ENCODE results near the gene BBLN.

Gene BBLN

DNA sequence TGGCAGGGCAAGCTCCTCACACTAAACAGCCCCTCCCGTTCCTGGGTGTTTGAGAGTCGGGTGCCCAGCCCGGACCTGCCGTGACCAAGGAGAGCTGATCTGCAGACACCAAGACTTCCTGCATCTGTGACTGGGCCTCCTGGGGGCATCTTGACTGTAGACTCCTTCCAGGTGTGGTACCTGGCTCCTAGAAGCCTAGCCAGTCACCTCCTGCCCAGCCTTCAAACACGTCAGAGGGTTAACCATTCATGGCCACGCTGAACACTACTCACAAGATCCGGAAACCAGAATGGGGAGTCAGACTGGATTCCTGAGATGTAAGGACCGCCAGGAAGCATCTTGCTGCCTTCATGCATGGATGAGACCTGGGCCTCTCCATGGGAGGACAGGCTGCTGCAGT is 14.5 kb upstream of the BBLN start:
- DNase-seq (ENCODE audit: low read depth in 2 of 2): no peak

DNA sequence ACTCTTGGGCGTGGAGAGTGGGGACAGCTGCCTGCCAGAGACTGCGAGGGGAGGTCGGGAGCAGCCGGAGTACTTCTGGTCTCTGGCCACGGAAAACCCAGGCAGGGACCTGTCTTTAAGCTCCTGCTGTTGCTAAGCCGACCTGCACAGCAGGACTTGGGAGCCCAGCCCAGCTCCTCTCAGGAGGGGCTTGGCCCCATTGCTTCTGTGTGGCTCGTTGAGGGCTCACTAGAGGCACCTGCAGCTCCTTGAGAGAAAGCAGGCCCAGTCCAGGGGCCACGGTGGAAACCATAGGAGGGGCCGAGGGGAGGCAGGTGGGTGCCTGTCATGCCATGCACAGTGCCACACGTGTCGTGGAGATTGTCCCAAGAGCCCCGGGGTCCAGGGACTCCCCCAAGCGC is 14.1 kb upstream of the BBLN start:
- no peak for DNase-seq (ENCODE audit: low read depth in 2 of 2)

DNA sequence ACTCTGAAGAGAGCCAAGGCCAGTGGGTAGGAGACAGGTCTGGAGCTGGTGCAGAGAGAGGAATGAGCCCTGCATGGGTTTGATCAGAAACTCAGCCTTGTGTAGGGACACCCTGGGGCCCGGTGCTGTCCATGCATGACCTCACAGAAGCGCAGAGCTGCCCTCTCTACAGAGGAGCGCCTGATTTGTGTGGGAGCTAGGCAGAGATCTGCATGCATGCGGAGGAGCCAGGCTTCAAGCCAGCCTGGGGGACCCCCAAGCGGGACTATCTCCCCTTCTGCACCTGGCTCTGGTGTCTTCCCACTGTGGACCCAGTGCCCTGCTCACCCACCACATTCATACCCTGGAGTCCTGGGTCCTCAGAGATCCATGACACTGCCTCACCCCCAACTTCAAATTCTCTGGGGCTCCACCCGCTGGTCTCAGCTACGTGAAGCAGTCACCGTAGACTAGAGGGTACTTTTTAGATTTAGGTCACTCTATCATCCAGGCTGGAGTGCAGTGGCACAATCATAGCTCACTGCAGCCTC is 13.4 kb upstream of the BBLN start:
- DNase-seq (ENCODE audit: low read depth in 2 of 2): no peak

DNA sequence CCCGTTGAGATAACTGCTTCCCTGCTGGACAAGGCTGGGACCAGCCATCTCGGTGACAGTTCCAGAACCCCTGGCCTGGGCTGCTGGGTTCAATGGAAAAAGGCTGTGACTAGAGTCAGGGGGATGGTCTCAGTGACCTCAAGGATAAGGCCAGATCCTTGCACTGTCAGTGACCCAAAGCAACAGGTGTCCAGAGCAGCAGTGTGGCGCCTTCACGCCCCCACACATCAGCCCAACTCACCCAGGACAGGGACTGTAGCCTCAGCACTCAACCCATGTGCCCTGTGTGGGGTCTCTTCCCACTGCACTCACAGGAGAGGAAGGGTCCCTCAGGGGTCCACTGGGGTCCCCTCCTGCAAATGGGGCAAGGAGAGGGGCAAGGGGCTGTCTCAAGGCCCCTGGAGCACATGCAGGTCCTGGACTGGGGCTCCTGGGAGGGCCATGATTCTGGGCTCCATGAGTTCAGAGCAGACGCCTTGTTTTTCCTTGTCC is 11.5 kb upstream of the BBLN start:
- no peak for DNase-seq (ENCODE audit: low read depth in 2 of 2)

DNA sequence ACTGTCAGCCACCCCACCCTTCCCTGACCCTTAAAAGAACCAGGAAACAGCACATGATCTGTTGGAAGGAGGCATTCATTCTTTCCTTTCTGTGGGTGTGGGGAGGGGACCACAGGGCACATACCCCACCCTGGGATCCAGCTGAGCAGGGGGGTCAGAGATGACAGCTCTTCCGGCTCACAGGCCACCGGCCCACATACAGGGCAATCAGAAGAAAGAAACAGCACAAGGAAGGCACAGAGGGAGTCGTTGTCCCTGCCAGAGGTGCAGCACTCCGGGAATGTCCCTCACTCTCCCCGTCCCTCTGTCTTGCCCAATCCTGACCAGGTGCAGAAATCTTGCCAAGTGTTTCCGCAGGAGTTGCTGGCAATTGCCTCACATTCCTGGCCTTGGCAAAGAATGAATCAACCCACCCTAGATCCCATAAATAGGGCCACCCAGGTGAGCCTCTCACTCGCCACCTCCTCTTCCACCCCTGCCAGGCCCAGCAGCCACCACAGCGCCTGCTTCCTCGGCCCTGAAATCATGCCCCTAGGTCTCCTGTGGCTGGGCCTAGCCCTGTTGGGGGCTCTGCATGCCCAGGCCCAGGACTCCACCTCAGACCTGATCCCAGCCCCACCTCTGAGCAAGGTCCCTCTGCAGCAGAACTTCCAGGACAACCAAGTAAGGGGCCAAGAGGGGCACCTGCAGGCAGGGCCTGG is 10.9 kb upstream of the BBLN start, which contains the start of gene LCN2:
Gene LCN2, plus strand, starts transcription at position 453 of the 701 bp plus-strand sequence. Its CDS starts 73 bp downstream, at position 526.
- DNase-seq (ENCODE audit: low read depth in 2 of 2): no peak

DNA sequence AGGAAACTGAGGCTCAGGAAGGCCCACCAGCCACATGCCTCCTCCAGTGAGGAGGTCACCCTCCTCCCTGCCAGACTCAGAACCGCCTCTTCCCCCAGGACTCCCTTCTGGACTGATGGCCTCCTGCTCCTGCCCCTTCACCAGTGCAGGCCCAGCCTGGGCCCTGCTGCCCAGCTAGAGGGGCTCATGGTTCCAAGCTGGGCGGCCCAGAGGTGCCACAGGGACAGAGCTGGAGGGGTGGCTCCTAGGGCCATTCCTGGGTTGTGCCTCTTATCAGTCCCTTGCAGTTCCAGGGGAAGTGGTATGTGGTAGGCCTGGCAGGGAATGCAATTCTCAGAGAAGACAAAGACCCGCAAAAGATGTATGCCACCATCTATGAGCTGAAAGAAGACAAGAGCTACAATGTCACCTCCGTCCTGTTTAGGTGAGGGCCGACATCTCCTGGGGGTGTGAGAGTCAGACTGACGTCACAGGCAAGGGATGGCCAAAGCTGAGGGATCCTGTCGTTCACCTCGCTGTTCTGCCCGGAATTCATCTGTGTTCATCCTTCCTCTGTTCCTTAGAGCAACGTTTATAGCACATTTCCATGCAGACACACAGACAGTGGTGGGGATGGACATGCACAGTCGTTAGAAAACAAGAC is 10.0 kb upstream of the BBLN start:
- no peak for DNase-seq (ENCODE audit: low read depth in 2 of 2)

DNA sequence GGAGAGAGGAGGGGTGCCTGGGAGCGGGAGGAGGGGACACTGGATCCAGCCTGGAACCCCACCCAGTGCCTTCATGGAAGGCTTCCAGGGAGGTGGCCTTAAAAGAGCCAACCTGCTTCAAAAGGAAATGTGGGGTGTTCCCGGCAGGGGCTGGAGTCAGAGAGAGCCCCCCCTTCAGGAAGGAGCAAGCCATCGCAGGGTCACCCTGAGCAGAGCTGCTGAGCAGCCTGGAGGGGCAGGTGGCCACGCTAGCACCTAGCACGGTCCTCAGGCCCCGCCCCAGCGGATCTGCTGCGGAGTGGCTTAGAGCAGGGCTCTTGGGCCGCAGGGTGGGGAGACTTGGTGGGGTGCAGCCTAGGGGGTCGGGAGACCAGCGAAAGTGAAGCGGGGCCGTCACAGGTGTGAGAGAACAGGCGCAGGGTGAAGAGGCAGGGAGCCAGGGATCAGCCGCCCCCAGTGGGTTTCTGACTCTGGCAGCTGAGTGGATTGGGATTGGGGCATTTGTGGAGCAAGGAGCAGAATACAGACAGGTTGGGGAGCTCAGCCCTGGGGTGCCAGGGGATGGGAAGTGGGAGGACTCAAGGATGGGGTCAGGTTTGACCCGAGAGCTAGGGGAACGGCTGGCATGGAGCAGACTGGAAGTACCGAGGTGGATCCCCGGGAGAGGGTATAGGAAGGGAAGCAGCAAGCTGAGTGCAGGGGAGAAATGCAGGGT is 9.3 kb upstream of the BBLN start:
- DNase-seq (ENCODE audit: low read depth in 2 of 2): no peak

DNA sequence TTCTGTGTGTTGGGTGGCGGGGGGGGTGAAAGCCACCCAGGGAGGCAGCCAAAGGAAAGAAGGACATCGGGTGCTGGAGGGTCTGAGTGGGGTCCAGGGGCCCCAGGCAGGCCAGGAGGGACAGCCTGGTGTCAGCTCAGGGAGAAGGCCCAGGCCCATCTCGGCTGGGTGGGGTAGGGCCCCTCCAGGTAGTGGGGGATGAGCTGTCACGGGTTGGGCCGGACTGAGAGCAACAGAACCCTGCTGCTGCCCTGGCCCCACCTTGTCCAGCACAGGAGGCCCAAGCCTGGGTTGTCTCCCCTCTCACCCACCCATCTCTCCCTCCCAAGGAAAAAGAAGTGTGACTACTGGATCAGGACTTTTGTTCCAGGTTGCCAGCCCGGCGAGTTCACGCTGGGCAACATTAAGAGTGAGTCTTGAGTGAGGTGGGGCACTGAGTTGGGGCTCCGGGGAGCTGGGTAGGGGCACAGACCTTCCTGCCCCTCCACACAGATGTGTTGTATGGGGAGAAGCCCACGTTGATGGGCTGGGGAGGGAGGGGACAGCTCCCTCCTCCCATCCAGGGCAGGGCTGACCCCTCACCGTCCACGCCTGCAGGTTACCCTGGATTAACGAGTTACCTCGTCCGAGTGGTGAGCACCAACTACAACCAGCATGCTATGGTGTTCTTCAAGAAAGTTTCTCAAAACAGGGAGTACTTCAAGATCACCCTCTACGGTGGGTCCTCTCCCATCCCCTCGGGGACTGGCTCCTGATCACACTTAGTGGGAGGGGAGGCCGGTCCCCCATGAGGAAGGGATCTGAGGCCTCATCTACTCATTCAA is 8.5 kb upstream of the BBLN start:
- DNase-seq (ENCODE audit: low read depth in 2 of 2): no peak

DNA sequence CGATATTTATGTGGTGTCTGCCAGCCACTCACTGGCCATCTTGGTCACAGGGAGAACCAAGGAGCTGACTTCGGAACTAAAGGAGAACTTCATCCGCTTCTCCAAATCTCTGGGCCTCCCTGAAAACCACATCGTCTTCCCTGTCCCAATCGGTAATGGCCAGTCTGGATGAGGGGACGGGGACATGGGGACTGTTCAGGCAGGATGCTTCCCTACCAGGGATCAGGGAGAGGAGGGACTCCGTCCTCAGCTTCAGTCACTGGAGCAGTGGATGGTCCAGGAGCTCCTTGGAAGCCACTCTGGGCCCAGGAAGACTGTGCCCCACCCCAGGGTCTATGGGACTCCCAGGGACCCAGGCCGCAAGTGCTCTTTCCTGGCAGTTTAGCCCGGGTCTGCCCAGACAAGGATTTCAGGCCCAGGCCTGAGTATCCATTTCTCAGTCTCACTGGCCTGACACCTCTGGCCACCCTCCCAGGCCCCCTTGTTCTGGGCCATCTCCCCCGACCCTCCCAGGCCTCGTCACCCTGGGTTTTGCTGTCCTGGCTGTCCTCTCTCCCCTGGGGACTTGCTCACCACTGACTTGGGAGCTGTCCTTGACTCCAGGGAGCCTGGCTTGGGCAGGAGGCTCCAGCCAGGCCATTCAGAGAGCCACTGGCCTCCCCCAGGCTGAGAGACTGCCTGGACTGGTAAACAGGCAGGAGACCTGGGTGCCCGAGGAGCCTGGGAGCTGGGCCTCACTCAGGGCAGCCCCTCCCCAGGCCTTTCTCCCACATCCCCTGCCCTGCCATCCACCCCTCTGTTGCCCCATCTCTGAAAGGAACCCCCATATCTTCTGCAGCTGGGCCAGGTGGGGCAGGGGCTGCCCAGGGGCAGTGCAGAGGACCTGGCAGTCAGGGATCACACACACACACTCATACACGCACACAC is 7.7 kb upstream of the BBLN start:
- DNase-seq (ENCODE audit: low read depth in 2 of 2): no peak

DNA sequence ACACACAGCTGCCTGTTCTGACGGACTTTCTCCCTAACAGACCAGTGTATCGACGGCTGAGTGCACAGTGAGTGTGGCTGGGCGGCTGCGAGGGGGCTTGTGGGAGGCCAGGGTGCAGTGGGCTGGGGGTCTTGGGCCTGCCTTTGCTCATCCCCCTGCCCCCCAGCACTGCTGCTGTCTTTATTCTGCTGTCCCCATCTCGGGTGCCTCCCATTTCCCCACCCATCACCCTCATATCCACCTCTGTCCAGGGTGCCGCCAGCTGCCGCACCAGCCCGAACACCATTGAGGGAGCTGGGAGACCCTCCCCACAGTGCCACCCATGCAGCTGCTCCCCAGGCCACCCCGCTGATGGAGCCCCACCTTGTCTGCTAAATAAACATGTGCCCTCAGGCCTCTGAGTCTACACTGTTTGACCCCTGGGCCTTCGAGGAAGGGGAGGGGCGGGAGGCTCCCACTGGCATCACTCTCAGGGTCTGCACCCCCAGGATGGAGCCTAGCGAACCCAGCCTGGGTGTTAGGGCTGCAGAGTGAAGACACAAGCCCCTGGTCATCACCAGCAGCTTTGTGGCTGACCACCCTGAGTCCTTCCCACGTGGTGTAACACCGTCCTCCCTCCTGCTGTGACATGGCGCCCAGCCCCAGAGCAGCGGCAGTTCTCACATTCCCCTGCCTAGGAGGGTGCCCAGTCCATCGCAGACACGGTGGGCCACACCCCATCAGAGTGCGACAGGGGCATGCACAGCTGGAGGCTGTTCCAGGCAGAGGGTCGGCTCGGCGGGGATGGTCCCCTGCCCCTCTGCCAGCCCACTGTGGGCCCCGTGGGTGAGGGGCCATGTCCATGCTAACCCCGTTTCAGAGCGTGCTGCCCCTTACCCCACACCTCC is 6.8 kb upstream of the BBLN start:
- DNase-seq (ENCODE audit: low read depth in 2 of 2): no peak

DNA sequence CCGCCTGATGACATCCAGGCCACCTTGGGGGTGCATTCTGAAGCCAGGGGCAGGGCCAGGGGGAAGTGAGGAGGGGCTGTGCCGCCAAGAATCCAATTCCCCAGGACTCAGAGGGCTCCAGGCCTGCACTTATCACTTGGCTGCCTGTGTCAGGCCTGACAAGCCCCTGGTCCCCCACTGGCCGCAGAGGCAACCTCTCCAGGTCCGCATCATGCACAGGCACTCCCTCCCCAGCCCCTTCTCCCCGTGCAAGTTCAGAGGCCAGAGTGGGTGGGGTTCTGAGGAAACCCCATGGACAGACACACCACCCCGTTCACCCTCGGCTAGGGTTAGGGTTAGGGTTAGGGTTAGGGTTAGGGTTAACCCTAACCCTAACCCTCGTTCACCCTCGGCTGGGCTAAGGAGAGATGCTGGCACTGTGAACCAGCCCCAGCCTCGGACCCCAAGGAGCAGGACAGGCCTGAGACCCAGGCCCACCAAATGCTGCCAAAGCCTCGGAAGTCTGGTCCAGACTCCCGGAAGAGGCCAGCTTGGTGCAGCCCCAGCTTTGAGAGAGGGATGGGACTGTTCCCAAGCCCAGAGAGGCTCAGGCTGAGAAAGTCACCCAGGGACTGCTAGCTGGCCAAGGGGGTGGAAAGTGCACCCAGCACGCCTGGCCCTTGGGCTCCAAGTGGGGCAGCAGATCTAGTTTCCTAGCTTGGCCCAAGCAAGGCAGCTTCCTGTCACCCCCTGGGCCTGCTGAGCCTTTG is 5.9 kb upstream of the BBLN start:
- no peak for DNase-seq (ENCODE audit: low read depth in 2 of 2)

DNA sequence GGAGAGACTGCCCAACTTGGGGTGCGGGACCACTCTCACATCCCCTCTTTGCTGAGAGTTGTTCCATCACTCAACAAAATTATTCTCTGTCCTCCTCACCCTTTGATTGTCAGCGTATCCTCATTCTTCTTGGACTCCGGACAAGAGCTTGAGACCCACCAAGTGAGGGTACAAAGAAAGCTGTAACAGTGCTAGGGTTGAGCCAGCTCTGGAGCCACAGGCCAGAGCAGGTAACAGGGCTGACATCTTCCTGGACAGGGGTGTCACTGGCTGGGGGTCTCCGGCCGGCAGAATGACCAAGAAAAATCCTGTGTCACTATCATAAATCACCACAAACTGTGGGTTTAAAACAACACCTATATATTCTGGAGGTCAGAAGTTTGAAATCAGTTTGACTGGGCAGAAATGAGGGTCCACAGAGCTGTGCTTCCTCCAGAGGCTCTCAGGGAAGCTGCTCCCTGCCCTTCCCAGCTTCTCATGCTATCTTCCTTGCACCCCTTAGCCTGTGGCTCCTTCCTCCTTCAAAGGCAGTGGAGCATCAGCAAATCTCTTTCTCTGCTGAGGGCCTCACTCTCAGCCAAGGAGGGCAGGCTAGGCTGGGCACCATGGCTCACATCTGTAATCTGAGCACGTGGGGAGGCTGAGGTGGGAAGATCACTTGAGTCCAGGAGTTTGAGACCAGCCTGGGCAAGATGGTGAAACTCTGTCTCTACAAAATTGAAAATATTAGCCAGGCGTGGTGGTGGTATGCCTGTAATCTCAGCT is 4.1 kb upstream of the BBLN start:
- no peak for DNase-seq (ENCODE audit: low read depth in 2 of 2)

DNA sequence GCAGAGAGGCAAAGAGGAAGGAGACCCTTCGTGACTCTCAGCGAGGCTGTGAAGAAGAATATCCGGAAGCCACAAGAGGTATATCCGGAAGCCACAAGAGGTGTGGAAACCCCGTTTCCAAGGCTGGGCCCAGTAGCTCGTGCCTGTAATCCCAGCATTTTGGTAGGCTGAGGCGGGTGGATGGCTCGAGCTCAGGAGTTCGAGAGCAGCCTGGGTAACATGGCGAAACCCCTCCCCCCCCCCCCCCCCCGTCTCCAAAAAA is 612 bp upstream of the BBLN start:
- no peak for DNase-seq (ENCODE audit: low read depth in 2 of 2)

DNA sequence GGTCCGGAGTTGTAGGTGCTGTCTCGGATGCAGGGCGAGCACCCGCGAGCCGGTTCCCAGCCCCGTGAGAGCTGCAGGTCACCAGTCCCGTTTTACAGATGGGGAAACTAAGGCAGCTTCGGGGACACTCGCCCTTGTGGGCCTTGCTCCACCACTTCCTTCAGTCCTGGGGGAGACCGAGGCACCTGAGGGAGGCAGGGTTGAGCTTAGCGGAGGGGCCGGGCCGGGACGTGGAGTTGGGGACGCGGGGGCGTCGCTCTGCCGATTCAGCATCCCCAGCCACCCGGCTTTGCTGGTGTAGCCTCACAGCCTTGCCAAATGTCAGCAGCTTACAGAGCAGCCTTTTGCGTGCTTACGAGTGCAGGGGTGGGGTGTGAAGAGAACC is 530 bp downstream of the BBLN start:
- peak; percentile 32 to 42 for DNase-seq (ENCODE audit: low read depth in 2 of 2)

DNA sequence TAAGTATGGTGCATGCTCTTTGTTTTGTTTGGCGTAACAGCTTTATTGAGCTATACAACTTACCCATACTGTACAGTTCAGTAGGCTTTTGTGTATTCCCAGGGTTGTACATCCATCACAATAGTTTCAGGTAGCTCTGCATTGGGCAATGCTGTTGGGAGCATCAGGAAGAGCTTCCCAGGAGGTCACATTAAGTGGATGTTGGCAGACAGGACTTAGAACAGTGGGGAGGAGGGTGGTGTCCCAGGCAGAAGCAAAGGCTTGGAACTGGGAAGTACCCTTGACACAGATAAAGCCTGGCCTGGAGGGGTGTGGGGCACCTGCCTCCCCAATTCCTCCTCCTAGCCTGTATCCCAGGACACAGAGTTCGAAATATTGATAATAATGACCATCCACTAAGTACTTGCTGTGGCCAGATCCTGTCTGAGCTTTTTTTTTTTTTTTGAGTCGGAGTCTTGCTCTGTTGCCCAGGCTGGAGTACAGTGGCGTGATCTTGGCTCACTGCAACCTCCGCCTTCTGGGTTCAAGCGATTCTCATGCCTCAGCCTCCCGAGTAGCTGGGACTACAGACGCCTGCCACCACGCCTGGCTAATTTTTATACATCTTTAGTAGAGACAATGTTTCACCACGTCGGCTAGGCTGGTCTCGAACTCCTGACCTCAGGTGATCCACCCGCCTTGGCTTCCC is 1.3 kb downstream of the BBLN start:
- DNase-seq (ENCODE audit: low read depth in 2 of 2): no peak

DNA sequence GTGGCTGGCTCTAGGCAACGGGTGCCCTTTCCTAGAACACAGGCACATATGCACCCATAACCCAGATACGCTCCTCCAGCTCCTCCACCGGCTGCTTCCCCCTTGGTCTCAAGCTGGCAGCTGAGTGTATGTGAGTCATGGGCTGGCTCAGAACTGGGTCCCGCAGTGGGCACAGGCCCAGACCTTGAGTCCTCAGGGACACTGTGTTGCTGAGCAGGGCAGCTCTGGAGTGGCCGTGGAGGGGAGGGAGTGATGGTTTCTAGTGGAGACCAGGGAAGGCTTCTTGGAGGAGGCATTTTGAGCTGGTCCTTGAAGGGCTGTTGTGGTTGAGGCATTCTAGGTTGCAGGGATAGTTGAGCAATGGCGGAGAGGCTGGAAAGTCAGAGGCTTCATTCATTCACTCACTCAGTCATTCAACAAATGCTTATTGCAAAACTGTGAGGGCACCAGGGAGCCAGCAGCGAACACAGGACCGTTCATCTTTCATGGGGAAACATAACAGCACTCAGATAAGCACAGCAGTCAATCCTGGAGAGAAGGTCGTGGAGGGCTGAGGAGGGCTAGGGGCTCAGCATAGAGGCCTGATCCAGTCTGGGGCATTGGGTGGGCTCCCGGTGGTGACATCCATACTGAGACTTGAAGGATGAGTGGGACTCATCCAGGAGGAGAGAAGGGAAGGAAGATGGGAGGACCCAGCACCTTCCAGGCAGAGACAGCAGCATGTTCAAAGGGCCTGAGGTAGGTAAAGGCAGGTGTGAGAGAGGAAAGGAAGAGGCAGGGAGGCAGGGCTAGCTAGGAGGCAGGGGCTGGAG is 2.4 kb downstream of the BBLN start:
- DNase-seq (ENCODE audit: low read depth in 2 of 2): no peak

DNA sequence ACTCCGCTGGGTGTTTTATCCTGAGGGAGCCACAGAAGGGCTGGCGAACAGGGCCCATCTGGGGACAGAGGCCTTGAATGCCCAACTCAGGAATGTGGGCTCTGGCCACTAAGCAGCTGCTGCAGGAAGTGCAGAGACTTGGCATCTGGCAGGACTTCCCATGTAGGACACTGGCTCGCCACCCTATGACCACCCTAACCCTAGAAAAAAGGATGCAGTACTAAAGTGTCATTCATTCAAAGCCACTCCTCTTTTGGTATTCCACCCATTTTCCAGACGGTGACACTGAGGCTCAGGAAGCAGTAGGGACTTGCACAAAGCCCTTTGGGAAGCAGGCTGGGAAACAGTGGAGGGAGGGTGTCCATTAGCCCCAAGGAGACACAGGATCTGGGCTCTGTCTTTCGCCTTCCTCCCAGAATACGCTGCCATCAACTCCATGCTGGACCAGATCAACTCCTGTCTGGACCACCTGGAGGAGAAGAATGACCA is 3.0 kb downstream of the BBLN start:
- no peak for DNase-seq (ENCODE audit: low read depth in 2 of 2)
